ENCODE results near the gene TMEM87A.

TMEM87A gene

GRCh38 chr15:42213511-42213910, 59.7 kb downstream of the TMEM87A start (continued):
- TF ChIP-seq ZNF707 (tag by site-specific recombination; IDR thresholded peaks at IDR 0.05) (no peak), PBX3 (CRISPR knock-in tag; IDR thresholded peaks at IDR 0.05) (no peak), ZNF362 (tag by site-specific recombination; IDR thresholded peaks at IDR 0.05) (no peak), ZNF140 (tag by site-specific recombination; IDR thresholded peaks at IDR 0.05) (no peak), ZNF157 (tag by site-specific recombination; IDR thresholded peaks at IDR 0.05) (no peak), ZNF785 (tag by site-specific recombination; IDR thresholded peaks at IDR 0.05) (no peak), ZNF341 (tag by site-specific recombination; IDR thresholded peaks at IDR 0.05; ENCODE audit: low read depth) (no peak), GLI4 (tag by site-specific recombination; IDR thresholded peaks at IDR 0.05) (no peak), ZNF473 (tag by site-specific recombination; IDR thresholded peaks at IDR 0.05) (no peak), ZNF449 (tag by site-specific recombination; IDR thresholded peaks at IDR 0.05) (no peak), ZNF18 (tag by site-specific recombination; IDR thresholded peaks at IDR 0.05) (no peak), MEIS1 (CRISPR knock-in tag; IDR thresholded peaks at IDR 0.05; ENCODE audit: borderline replicate concordance) (no peak)

GRCh38 chr15:42210696-42211095, 62.5 kb downstream of the TMEM87A start:
- ChIA-PET POLR2A (no interaction called here), CTCF (no interaction called here)
- Histone ChIP-seq H3K9me3 (ENCODE audit: control insufficient read depth, insufficient read depth, low read depth, low read length) (no peaks in the 10 kb centered on the region), H3K27ac (ENCODE audit: extremely low read depth, low read depth, low read length) (no peak overlapping the region), H3K4me3 (ENCODE audit: low read depth, low read length) (no peak overlapping the region), H3K36me3 (ENCODE audit: control insufficient read depth in 2 of 2, insufficient read depth in 1 of 2, low read length in 2 of 2) (peaks cover 3 to 43% of the 10 kb centered on the region in 2 experiments; a peak in 1 of 3 replicates), H3K4me1 (ENCODE audit: control insufficient read depth, insufficient read depth, low read length) (no peaks in the 10 kb centered on the region)
- no peak for TF ChIP-seq SP7 (tag by site-specific recombination; IDR thresholded peaks at IDR 0.05)
- no peak for TF ChIP-seq ZNF121 (tag by site-specific recombination; IDR thresholded peaks at IDR 0.05)
- TF ChIP-seq REPIN1 (tag by site-specific recombination; IDR thresholded peaks at IDR 0.05; ENCODE audit: low read depth) = no peak
- no peak for TF ChIP-seq PRDM6 (tag by site-specific recombination; IDR thresholded peaks at IDR 0.05)
- no peak for TF ChIP-seq ZNF274 (IDR thresholded peaks at IDR 0.05; ENCODE audit: low read length)
- no peak for TF ChIP-seq ZNF274 (tag by site-specific recombination; IDR thresholded peaks at IDR 0.05; ENCODE audit: borderline replicate concordance)
- TF ChIP-seq ZBTB48 (tag by site-specific recombination; IDR thresholded peaks at IDR 0.05) = no peak
- TF ChIP-seq BCL11A (tag by site-specific recombination; IDR thresholded peaks at IDR 0.05; ENCODE audit: low read depth) = no peak
- TF ChIP-seq ZNF701 (tag by site-specific recombination; IDR thresholded peaks at IDR 0.05) = no peak
- TF ChIP-seq ZSCAN5A (tag by site-specific recombination; IDR thresholded peaks at IDR 0.05) = no peak
- TF ChIP-seq ZNF677 (tag by site-specific recombination; IDR thresholded peaks at IDR 0.05) = no peak
- no peak for TF ChIP-seq ZBTB7A (tag by site-specific recombination; IDR thresholded peaks at IDR 0.05; ENCODE audit: low read depth)
- TF ChIP-seq ZFHX2 (tag by site-specific recombination; conservative IDR thresholded peaks at IDR 0.05) = no peak
- no peak for TF ChIP-seq ZNF184 (tag by site-specific recombination; IDR thresholded peaks at IDR 0.05)
- no peak for TF ChIP-seq ZNF692 (tag by site-specific recombination; IDR thresholded peaks at IDR 0.05)
- no peak for TF ChIP-seq ZNF362 (tag by site-specific recombination; IDR thresholded peaks at IDR 0.05)

Data from HEK293 (cell line).